OCI-LY1 (cell line): ENCODE results near the gene LMBRD1.

Experiments
- H2AFZ ChIP-seq: fragments of 200-600 bp; sonication (generic), shearing (Covaris generic); 2 replicates; pipeline ENCODE4 v1.6.0; 2014; ENCODE audit warnings: antibody characterized with exemption, mild to moderate bottlenecking, low read length
- H3F3A ChIP-seq: fragments of 200-600 bp; sonication (generic), shearing (Covaris generic); 2 replicates; pipeline ENCODE4 v1.6.0; 2014; ENCODE audit warnings: mild to moderate bottlenecking, antibody characterized with exemption, low read length, moderate library complexity; ENCODE audit not compliant: insufficient read depth
- H3K27ac ChIP-seq: fragments of 200-600 bp; sonication (generic); 2 replicates; pipeline ENCODE4 v1.5.1; 2014; ENCODE audit warnings: low read length, mixed run types, mild to moderate bottlenecking, low read depth; ENCODE audit not compliant: poor library complexity, severe bottlenecking
- H3K27me3 ChIP-seq: fragments of 200-600 bp; sonication (generic); 2 replicates; pipeline ENCODE4 v1.6.0; 2014; ENCODE audit warnings: antibody characterized with exemption, mild to moderate bottlenecking, low read length, moderate library complexity; ENCODE audit not compliant: insufficient read depth
- H3K36me3 ChIP-seq: fragments of 200-600 bp; sonication (generic); 2 replicates; pipeline ENCODE4 v1.6.1; 2014; ENCODE audit warnings: mild to moderate bottlenecking, antibody characterized with exemption, low read length, moderate library complexity, mixed read lengths; ENCODE audit not compliant: insufficient read depth
- H3K4me1 ChIP-seq: fragments of 200-600 bp; sonication (generic); 2 replicates; pipeline ENCODE4 v1.5.1; 2014; ENCODE audit warnings: mild to moderate bottlenecking, low read length, moderate library complexity; ENCODE audit not compliant: insufficient read depth, severe bottlenecking
- H3K4me2 ChIP-seq: fragments of 200-600 bp; sonication (generic), shearing (Covaris generic); 2 replicates; pipeline ENCODE4 v1.6.1; 2014; ENCODE audit warnings: low read length
- H3K4me3 ChIP-seq: fragments of 200-600 bp; sonication (generic); 2 replicates; pipeline ENCODE4 v1.5.1; 2014; ENCODE audit warnings: low read length, low read depth, mild to moderate bottlenecking, mixed read lengths; ENCODE audit not compliant: poor library complexity, severe bottlenecking
- H3K79me2 ChIP-seq: fragments of 200-600 bp; shearing (Covaris generic); 2 replicates; pipeline ENCODE4 v1.6.1; 2016; ENCODE audit warnings: mixed run types, low read length, mixed read lengths; ENCODE audit not compliant: insufficient read depth
- H3K9ac ChIP-seq: fragments of 200-600 bp; sonication (generic), shearing (Covaris generic); 2 replicates; pipeline ENCODE4 v1.6.1; 2014; ENCODE audit warnings: mild to moderate bottlenecking, low read length, mixed read lengths
- H3K9me2 ChIP-seq: fragments of 200-600 bp; sonication (generic), shearing (Covaris generic); 2 replicates; pipeline ENCODE4 v1.6.1; 2014; ENCODE audit warnings: low read depth, mild to moderate bottlenecking, low read length, mixed read lengths
- H3K9me3 ChIP-seq: fragments of 200-600 bp; shearing (Covaris generic); 2 replicates; pipeline ENCODE4 v1.6.1; 2014; ENCODE audit warnings: low read length, mixed read lengths
- H4K20me1 ChIP-seq: fragments of 200-600 bp; sonication (generic), shearing (Covaris generic); 2 replicates; pipeline ENCODE4 v1.6.0; 2016; ENCODE audit warnings: mild to moderate bottlenecking, low read length; ENCODE audit not compliant: insufficient read depth
- CTCF ChIP-seq: fragments of 200-600 bp; sonication (generic), shearing (Covaris generic); IDR thresholded peaks from 2 replicates; pipeline ENCODE4 v1.5.1; 2017; ENCODE audit warnings: mild to moderate bottlenecking, antibody characterized with exemption, low read length, moderate library complexity, mixed read lengths
- EZH2 ChIP-seq: fragments of 200-600 bp; sonication (generic), shearing (Covaris generic); IDR thresholded peaks from 2 replicates; pipeline ENCODE4 v1.8.0; 2017; ENCODE audit warnings: borderline replicate concordance, mixed run types, mild to moderate bottlenecking, antibody characterized with exemption, low read length, moderate library complexity, mixed read lengths

LMBRD1 gene

GRCh38 chr6:69771158-69771906 is 25.5 kb downstream of the LMBRD1 start:
- H3K9ac ChIP-seq, result no peak overlapping the region
- H3K36me3 ChIP-seq, result peaks cover 38% of the 10 kb centered on the region
- no peak overlapping the region for H3K4me3 ChIP-seq
- TF ChIP-seq EZH2 (no peak), CTCF (no peak)
- H3K9me3 ChIP-seq, result no peaks in the 10 kb centered on the region
- H3F3A ChIP-seq, result no peaks in the 10 kb centered on the region
- H3K4me2 ChIP-seq, result no peak overlapping the region
- no peak overlapping the region for H3K27ac ChIP-seq
- H3K4me1 ChIP-seq, result no peaks in the 10 kb centered on the region
- H4K20me1 ChIP-seq, result no peaks in the 10 kb centered on the region; the same call in 1 of the 2 replicates
- H3K27me3 ChIP-seq, result no peaks in the 10 kb centered on the region
- H2AFZ ChIP-seq, result no peak overlapping the region
- H3K9me2 ChIP-seq, result no peaks in the 10 kb centered on the region
- no peaks in the 10 kb centered on the region for H3K79me2 ChIP-seq

- no peaks in the 10 kb centered on the region for H3K4me1 ChIP-seq
- no peaks in the 10 kb centered on the region for H3K27me3 ChIP-seq
- TF ChIP-seq CTCF, result peak; percentile 18; the same call in 1 of the 2 replicates
- TF ChIP-seq EZH2, result no peak
Measured at GRCh38 chr6:69768664-69769063, 28.1 kb downstream of the LMBRD1 start.

GRCh38 chr6:69763763-69764162 is 33.0 kb downstream of the LMBRD1 start:
- TF ChIP-seq CTCF (no peak), EZH2 (no peak)
- Histone ChIP-seq H4K20me1 (no peaks in the 10 kb centered on the region; the same call in 1 of the 2 replicates), H3K79me2 (peaks cover 24% of the 10 kb centered on the region; the same call in 1 of the 2 replicates)

More at GRCh38 chr6:69768664-69769063, 28.1 kb downstream of the LMBRD1 start:
- Histone ChIP-seq H4K20me1 (no peaks in the 10 kb centered on the region; the same call in 1 of the 2 replicates), H2AFZ (no peak overlapping the region), H3K79me2 (no peaks in the 10 kb centered on the region), H3K4me3 (no peak overlapping the region), H3K9ac (no peak overlapping the region), H3K9me2 (no peaks in the 10 kb centered on the region), H3K36me3 (peaks cover 23% of the 10 kb centered on the region), H3F3A (no peaks in the 10 kb centered on the region), H3K9me3 (no peaks in the 10 kb centered on the region), H3K4me2 (no peak overlapping the region), H3K27ac (no peak overlapping the region)

More at GRCh38 chr6:69763763-69764162, 33.0 kb downstream of the LMBRD1 start:
- Histone ChIP-seq H3K4me3 (no peak overlapping the region), H2AFZ (no peak overlapping the region), H3K4me1 (no peaks in the 10 kb centered on the region), H3K9me2 (no peaks in the 10 kb centered on the region), H3K36me3 (peaks cover 14% of the 10 kb centered on the region; the same call in 1 of the 2 replicates), H3K4me2 (no peak overlapping the region), H3K9ac (no peak overlapping the region), H3K9me3 (no peaks in the 10 kb centered on the region), H3K27me3 (no peaks in the 10 kb centered on the region), H3K27ac (no peak overlapping the region), H3F3A (no peaks in the 10 kb centered on the region)
